ENCODE measurements around the gene KCNIP1. TPM values are rescaled to one million over a fixed set of nuclear protein-coding genes. Genes with fewer than 3 reads are reported as not detected.

Gene KCNIP1
- total RNA-seq, 2 experiments from 2014 or later: not detected

DNA sequence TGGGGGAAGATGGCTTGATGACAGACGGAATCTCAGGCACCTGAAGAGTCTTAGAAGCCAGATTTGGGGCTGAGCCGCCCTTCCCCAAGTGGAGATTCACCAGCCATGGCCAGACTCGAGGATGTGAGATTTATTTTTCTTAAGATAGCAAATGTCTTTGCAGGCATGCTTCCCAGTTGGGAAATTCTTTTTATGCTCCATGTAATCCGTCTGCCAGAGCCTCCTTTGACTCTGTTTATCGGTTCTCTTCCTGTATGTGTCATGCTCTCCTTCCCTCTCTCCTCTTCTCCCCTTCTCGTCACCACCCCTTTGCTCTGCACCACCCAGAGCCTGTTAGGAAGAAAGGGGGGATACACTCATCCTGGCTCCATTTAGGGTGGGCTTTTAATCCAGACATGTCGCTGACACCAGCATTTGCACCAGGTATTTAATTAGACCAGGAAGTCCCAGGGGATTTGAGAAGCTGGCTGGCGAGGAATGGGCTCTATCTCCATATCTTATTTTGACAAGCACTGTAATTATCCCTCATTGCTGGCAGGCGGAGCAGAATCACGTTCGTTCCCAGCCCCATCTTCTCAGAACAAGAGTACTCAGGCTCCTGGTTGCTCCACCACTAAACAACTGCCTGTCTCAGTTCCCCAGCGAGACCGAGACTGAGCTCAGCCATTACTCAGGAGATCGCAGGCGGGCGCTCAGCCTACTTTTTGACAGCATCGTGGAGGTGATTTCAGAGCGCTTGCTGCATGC is 50.9 kb downstream of the KCNIP1 start:
- Mint-ChIP-seq H3K27ac (no peak overlapping the region), H3K27me3 (peaks cover 22% of the 10 kb centered on the region), H3K4me3 (no peak overlapping the region), H3K9me3 (no peaks in the 10 kb centered on the region), H3K36me3 (ENCODE audit: low read depth) (no peaks in the 10 kb centered on the region), H3K4me1 (ENCODE audit: low read depth) (no peaks in the 10 kb centered on the region)
- Histone ChIP-seq H3K27me3 (ENCODE audit: control insufficient read depth in 1 of 2, insufficient read depth in 2 of 2, low read length in 2 of 2) (peaks cover 6 to 33% of the 10 kb centered on the region in 2 experiments), H3K36me3 (ENCODE audit: insufficient read depth, low read length) (no peaks in the 10 kb centered on the region), H3K4me1 (ENCODE audit: insufficient read depth, low read length) (no peaks in the 10 kb centered on the region), H3K27ac (ENCODE audit: low read depth in 1 of 2, low read length in 2 of 2) (no peak overlapping the region), H3K4me3 (ENCODE audit: low read length) (no peak overlapping the region), H3K9me3 (ENCODE audit: control insufficient read depth in 1 of 2, insufficient read depth in 1 of 2, low read length in 2 of 2) (peaks cover 0 to 5% of the 10 kb centered on the region in 2 experiments)
- DNase-seq: no peak
- ATAC-seq (ENCODE audit: poor library complexity): no peak
- CTCF ChIA-PET: no interaction called here
- intact Hi-C loops (cut with DNase I, micrococcal nuclease): no loop called here
- POLR2A ChIA-PET: no interaction called here
- TF ChIP-seq, protein P1, sequence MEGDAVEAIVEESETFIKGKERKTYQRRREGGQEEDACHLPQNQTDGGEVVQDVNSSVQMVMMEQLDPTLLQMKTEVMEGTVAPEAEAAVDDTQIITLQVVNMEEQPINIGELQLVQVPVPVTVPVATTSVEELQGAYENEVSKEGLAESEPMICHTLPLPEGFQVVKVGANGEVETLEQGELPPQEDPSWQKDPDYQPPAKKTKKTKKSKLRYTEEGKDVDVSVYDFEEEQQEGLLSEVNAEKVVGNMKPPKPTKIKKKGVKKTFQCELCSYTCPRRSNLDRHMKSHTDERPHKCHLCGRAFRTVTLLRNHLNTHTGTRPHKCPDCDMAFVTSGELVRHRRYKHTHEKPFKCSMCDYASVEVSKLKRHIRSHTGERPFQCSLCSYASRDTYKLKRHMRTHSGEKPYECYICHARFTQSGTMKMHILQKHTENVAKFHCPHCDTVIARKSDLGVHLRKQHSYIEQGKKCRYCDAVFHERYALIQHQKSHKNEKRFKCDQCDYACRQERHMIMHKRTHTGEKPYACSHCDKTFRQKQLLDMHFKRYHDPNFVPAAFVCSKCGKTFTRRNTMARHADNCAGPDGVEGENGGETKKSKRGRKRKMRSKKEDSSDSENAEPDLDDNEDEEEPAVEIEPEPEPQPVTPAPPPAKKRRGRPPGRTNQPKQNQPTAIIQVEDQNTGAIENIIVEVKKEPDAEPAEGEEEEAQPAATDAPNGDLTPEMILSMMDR (IDR thresholded peaks at IDR 0.05): no peak

DNA sequence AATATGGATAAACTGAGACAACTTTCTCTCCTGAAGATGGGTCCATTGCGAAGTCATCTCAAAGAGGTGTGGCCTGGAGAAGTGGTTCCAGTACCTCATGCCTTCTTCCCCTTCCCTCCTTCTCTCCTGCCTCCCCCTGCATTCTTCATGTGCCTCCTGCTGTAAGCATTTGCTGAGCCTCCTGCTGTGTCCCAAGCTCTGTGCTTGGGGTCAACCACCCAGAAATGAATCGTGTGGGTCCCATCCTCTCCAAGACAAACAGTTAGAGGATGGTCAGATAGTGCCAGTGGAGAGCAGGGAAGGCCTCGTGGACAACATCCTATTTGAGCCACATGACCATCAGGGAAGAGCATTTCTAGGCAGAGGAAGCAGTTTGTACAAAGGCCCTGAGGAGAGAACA is 53.5 kb downstream of the KCNIP1 start:
- H3K36me3 Mint-ChIP-seq (ENCODE audit: low read depth): no peaks in the 10 kb centered on the region
- Histone ChIP-seq H3K4me1 (ENCODE audit: insufficient read depth, low read length) (no peaks in the 10 kb centered on the region), H3K27me3 (ENCODE audit: control insufficient read depth in 1 of 2, insufficient read depth in 2 of 2, low read length in 2 of 2) (peaks cover 10 to 24% of the 10 kb centered on the region in 2 experiments), H3K9me3 (ENCODE audit: control insufficient read depth in 1 of 2, insufficient read depth in 1 of 2, low read length in 2 of 2) (peaks cover 0 to 5% of the 10 kb centered on the region in 2 experiments), H3K4me3 (ENCODE audit: low read length) (no peak overlapping the region), H3K27ac (ENCODE audit: low read depth in 1 of 2, low read length in 2 of 2) (no peak overlapping the region), H3K36me3 (ENCODE audit: insufficient read depth, low read length) (no peaks in the 10 kb centered on the region)
- no peak overlapping the region for H3K4me3 Mint-ChIP-seq
- H3K4me1 Mint-ChIP-seq (ENCODE audit: low read depth): no peaks in the 10 kb centered on the region
- no peaks in the 10 kb centered on the region for H3K9me3 Mint-ChIP-seq
- ChIA-PET POLR2A (interaction anchor here (1.1 kb wide), 1 partner anchor 9 kb away, joined by 3 read pairs; no protein-coding TSS in a partner anchor), CTCF (no interaction called here)
- TF ChIP-seq, protein P1 (IDR thresholded peaks at IDR 0.05): no peak
- no peak for DNase-seq
- intact Hi-C loops (cut with DNase I, micrococcal nuclease): no loop called here
- H3K27ac Mint-ChIP-seq: no peak overlapping the region
- no peak for ATAC-seq (ENCODE audit: poor library complexity)
- H3K27me3 Mint-ChIP-seq: peaks cover 38% of the 10 kb centered on the region

DNA sequence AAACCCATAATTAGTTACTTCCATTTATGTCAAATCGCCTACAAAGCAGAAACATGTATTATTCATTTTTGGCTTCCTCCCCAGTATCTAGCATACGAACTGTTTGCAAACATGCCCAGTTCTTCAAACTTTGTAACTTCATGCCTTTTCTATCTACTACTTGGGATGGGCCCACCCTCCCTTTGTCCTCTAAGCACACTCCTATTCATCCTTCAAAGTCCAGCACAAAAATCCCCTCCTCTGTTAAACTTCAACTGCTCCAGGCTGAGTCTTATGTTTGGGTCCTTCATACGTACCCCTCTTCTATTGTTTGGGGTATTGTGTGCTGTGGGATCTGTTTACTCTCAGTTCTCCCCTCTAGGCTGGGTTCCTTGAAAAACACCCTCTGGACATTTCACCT is 55.5 kb downstream of the KCNIP1 start:
- Histone ChIP-seq H3K36me3 (ENCODE audit: insufficient read depth, low read length) (no peaks in the 10 kb centered on the region), H3K27me3 (ENCODE audit: control insufficient read depth in 1 of 2, insufficient read depth in 2 of 2, low read length in 2 of 2) (peaks cover 5 to 7% of the 10 kb centered on the region in 2 experiments), H3K4me1 (ENCODE audit: insufficient read depth, low read length) (no peaks in the 10 kb centered on the region), H3K9me3 (ENCODE audit: control insufficient read depth in 1 of 2, insufficient read depth in 1 of 2, low read length in 2 of 2) (no peaks in the 10 kb centered on the region), H3K4me3 (ENCODE audit: low read length) (no peak overlapping the region), H3K27ac (ENCODE audit: low read depth in 1 of 2, low read length in 2 of 2) (no peak overlapping the region)
- Mint-ChIP-seq H3K27me3 (peaks cover 33% of the 10 kb centered on the region), H3K36me3 (ENCODE audit: low read depth) (no peaks in the 10 kb centered on the region), H3K4me3 (no peak overlapping the region), H3K27ac (no peak overlapping the region), H3K4me1 (ENCODE audit: low read depth) (no peaks in the 10 kb centered on the region), H3K9me3 (no peaks in the 10 kb centered on the region)
- DNase-seq (no peak), ATAC-seq (ENCODE audit: poor library complexity) (no peak)
- TF ChIP-seq, protein P1 (IDR thresholded peaks at IDR 0.05): no peak
- intact Hi-C loops (cut with DNase I, micrococcal nuclease): no loop called here
- POLR2A ChIA-PET: no interaction called here
- CTCF ChIA-PET: no interaction called here

All from CD4-positive, alpha-beta T cell (primary cell).